GM19099 (cell line): ENCODE measurements around the gene PPP4R2.

Experiments used
- POLR2A ChIP-seq: IDR thresholded peaks from 3 replicates; pipeline ENCODE4 v1.6.1; 2011; ENCODE audit warnings: low read depth; ENCODE audit not compliant: insufficient read length; ENCODE audit errors: extremely low read depth

The PPP4R2 gene

DNA sequence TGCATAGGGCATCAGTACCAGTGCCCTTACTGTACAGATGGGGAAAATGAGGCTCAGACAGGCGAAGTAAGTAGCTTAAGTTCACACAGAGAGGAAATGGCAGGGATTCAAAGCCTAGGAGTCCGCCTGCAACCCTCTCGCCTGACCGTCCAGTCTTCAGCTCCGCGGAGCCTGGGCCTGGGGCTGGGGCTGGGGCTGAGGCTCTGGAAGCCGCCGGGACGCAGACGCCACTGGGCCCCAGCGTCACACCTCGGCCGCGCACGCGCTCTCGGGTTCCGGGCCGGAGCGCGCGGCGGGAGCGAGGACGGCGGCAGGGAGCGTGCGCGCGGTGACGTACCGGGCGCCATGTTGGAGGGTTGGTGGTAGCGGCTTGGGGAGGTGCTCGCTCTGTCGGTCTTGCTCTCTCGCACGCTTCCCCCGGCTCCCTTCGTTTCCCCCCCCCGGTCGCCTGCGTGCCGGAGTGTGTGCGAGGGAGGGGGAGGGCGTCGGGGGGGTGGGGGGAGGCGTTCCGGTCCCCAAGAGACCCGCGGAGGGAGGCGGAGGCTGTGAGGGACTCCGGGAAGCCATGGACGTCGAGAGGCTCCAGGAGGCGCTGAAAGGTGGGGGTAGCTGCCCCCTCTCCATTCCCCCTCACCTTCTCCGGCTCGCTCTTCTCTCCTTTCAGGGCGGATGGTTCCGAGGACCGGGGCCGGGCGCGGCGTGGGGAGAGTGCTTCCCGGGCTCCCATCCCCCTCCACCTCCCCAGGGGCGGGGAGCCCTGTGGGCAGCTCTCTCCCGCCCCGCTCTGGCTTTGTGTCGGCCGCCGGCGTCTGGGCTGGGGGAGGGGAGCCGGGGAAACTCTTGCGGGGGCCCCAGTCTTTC is at the start of gene PPP4R2:
PPP4R2 (plus strand) TSS at position 339 of the 861 bp plus-strand sequence; CDS start at position 566, 227 bp downstream.
- peak; percentile 93 for TF ChIP-seq POLR2A

- no peak for TF ChIP-seq POLR2A
These were observed 48.7 kb upstream of the PPP4R2 start for GRCh38 chr3:72947715-72948490.

DNA sequence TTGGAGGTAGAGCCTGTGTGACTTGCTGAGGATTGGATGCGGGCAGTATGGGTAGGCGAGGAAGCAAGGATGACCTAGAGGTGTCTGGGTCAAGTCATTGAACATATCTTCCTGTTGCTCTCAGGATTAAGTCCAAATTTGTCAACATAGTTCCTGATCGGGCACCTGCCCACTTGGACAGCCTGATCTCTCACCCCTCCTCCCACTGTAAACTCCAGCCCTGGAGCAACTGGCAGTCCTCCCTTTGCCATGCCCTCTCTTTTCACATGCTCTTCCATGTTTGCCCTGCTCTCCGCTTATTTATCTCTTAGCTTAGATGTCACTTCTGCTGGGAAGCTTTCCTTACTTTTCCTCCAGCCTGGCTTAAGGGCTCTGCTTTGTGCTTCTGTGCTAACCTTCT is 47.6 kb upstream of the PPP4R2 start:
- no peak for TF ChIP-seq POLR2A

DNA sequence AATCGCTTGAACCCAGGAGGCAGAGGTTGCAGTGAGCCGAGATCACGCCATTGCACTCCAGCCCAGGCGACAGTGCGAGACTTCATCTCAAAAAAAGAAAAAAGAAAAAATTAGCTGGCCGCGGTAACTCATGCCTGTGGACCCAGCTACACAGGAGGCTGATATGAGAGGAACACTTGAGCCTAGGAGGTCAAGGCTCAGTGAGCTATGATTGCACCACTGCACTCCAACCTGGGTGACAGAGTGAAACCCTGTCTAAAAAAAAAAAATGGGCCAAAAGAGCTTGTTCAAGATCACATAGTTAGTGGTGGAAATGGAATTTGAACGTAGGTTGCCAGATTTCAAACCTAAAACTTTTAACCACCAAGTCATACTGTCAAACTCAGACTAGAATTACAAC is 46.2 kb upstream of the PPP4R2 start:
- TF ChIP-seq POLR2A, result no peak

DNA sequence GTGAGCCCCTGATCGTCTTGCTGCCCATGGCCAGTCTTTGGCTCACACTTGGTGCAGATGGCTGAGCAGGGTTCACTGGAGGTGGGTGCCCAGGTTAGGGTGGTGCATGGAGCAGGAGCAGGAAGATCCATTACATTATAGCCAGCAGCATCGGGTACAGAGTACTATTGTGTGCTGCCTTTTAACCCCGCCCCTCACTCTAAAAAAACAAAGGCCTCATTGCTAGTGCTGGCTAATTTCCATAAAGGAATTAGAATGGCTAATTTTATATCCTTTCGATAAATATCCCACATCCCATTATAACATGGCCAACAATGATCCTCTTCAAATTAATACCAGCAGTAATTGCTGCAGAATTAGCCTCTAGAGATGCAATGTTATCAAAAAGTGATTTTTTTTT is 45.8 kb upstream of the PPP4R2 start:
- no peak for TF ChIP-seq POLR2A

DNA sequence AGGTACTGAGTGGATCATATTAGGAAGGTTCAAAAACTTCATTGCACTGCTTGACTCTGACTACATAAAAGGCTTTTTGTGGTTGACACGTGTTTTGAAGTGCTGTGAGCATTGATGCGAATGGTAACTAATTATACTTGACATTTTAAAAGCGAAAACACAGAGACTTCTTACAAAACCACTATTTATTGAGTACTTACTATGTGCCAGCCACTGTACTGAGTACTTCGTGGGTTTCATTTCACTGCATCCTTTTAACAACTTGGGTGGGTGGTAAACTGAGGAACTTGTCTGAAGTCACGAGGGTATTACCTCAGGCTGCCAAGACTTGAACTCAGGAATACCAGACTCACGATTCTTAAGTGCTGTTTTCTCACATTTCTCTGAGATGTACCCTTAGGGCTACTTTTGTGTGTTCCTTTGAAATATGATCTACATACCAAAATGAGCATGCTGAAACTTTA is 45.3 kb upstream of the PPP4R2 start:
- TF ChIP-seq POLR2A, result no peak

- TF ChIP-seq POLR2A, result no peak
These were observed 43.2 kb upstream of the PPP4R2 start for GRCh38 chr3:72953325-72953956.

GRCh38 chr3:72957297-72957696 is 39.3 kb upstream of the PPP4R2 start:
- no peak for TF ChIP-seq POLR2A

DNA sequence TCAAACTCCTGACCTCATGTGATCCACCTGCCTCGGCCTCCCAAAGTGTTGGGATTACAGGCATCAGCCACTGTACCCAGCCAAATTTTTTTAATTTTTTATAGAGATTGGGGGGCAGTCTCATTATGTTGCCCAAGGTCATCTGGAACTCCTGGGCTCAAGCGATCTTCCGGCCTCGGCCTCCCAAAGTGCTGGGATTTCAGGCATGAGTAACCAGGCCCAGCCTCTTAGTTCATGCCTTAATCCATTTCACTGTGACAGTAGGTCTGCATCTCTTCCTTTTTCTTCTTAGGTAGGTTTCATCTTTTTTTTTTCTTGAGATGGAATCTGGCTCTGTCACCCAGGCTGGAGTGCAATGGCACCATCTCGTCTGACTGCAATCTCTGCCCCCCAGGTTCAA is 37.3 kb upstream of the PPP4R2 start:
- TF ChIP-seq POLR2A, result no peak

DNA sequence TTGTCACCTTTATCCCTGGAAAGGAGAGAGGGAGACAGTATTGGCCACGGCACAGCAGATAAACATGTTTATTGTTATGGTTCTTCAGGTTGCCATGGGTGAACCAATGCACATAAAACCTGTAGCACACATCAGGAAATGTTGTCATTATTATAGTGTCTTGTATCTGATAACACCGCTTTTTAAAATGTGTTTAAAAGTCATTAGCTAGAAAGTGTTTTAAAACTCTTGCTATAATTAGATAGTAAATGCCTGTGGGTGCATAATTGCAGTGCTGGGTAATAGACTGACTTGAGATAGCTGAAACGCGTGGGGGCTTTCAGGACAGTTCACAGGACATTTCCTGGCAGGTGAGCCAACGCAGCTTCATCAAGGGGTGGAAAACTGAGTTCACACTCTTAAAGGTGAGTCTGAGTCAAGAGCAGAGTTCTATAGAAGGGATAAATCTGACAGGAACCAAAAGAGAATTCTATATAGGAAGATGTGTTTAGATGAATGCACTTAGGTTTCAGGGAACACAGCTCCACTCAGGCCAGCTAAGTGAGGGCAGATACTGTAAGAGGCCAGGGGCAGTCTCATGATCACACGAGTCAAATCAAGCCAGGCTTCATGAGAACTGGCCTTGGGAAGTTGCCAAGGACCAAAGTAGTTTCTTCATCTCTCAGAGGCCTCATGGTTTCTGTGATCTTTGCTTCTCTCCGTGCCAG is 35.6 kb upstream of the PPP4R2 start:
- no peak for TF ChIP-seq POLR2A

DNA sequence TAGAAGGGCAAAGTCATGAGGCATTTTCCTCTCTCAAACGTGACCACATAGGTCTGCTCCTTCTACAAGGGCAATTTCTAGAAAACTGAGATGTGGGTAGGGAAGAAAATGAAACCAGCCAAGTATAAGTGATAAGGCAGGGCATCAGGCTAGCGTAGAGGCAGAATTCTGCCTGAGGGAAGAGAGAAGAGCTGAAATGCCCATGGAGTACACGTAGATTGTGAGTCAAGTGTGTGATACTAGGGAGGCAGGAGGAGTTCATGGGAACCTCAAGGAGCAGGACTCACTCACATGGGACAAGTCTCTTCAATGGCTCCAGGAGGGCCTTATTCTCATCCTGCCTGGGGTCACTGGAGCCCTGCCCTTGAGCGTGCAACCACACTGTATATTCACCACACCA is 34.9 kb upstream of the PPP4R2 start:
- TF ChIP-seq POLR2A, result no peak

DNA sequence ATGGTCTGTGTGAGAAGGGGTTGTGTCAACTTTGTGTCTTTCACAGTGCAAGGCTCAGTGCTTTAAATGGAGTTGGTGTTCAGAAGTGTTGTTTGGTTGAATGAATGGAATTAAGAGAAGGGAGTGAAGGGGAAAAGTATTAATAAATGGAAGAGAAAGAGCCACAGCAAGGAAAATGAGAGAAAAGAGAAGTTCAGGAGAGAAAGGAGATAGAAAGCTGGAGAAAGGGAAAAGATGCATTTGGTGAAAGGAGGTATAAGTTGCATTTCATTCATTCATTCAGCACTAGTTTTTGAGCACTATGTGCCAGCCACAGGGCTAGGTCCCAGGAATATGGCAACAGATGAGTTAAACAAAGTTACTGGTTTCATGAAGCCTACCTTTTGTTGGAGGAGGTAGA is 34.3 kb upstream of the PPP4R2 start:
- no peak for TF ChIP-seq POLR2A

DNA sequence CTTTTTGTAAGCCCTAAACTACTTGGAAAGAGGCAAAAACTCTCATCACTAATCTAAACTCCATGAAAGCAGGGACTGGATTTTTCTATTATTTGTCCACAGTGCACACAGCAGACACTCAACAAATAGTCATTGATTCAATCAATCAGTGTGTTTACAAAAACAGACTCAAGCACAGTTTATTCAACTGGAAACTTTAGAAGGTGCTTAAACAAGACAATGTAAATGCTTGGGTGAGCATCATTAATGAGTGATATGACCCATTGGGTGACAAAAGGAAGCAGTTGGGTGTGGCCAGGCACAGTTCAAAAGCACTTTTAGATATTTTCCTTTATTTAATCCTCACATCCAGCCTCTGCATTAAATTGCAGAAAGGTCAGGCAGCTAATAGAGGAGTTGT is 32.0 kb upstream of the PPP4R2 start:
- no peak for TF ChIP-seq POLR2A

GRCh38 chr3:72968266-72968664 is 28.3 kb upstream of the PPP4R2 start:
- no peak for TF ChIP-seq POLR2A

DNA sequence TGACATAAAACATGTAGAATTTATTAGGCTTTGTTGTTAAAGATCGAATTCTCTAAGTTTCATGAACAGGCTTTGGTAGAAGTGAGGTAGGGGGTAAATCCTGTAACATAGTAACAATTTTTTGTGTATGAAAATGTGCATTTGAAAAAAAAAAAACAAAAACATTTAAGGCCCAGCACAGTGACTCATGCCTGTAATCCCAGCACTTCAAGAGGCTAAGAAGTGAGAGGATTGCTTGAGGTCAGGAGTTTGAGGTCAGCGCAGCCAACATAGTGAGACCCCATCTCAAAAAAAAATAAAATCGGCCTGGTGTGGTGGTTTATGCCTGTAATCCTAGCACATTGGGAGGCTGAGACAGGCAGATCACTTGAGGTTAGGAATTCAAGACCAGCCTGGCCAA is 26.8 kb upstream of the PPP4R2 start:
- no peak for TF ChIP-seq POLR2A

GRCh38 chr3:72970942-72971341 is 25.7 kb upstream of the PPP4R2 start:
- TF ChIP-seq POLR2A, result no peak

GRCh38 chr3:72972706-72973030 is 23.9 kb upstream of the PPP4R2 start:
- no peak for TF ChIP-seq POLR2A
